Peyer's patch (tissue), 4 donors: ENCODE results near the gene MYLK4. TPM values are rescaled to one million over a fixed set of nuclear protein-coding genes. Genes with fewer than 3 reads are reported as not detected.
A peak's percentile ranks its signal among the peaks of the same experiment; 100 is the strongest.

ENCODE experiments used
- DNase-seq, 3 donors: peaks; one replicate each; pipeline ENCODE4 v3.0.0-alpha.2; 2017 to 2019
- H3K27ac ChIP-seq, 4 donors: fragments of 200-600 bp; sonication (generic); one replicate each; pipeline ENCODE4 v1.5.1; 2016 to 2019
- H3K27me3 ChIP-seq, 2 donors: fragments of 200-600 bp; sonication (generic); one replicate each; pipeline ENCODE4 v1.5.1; 2019
- H3K36me3 ChIP-seq, 3 donors: fragments of 200-600 bp; sonication (generic); one replicate each; pipeline ENCODE4 v1.5.1; 2016 to 2019
- H3K4me1 ChIP-seq, 4 donors: fragments of 200-600 bp; sonication (generic); one replicate each; pipeline ENCODE4 v1.5.1; 2016 to 2019
- H3K4me3 ChIP-seq, 4 donors: fragments of 200-600 bp; sonication (generic); 1 replicate in 3 of 4; 2 replicates in 1 of 4; pipeline ENCODE4 v1.5.1; 2016 to 2019; ENCODE audit warnings: mild to moderate bottlenecking in 1 of 4
- H3K9me3 ChIP-seq, 4 donors: fragments of 200-600 bp; sonication (generic); one replicate each; pipeline ENCODE4 v1.5.1; 2016 to 2019; ENCODE audit warnings: mild to moderate bottlenecking in 1 of 4
- POLR2A ChIP-seq, 2 donors: fragments of 450-650 bp; IDR thresholded peaks; one replicate each; pipeline ENCODE4 v1.5.1; 2017; ENCODE audit warnings: antibody characterized with exemption in 2 of 2, mild to moderate bottlenecking in 2 of 2, moderate library complexity in 2 of 2
- total RNA-seq, 4 donors: library from RNA; depleted of rRNA; stranded (reverse); fragments of >200 nt; gene quantifications; one replicate each; pipeline ENCODE4 v1.1.0, GENCODE V29; 2016
- TF ChIP-seq, protein P1 (sequence below), 6 experiments: fragments of 450-650 bp in 4 of 6; fragments of 200-600 bp in 2 of 6; sonication (generic) in 1 of 6; IDR thresholded peaks; one replicate each; pipeline ENCODE4 v1.5.1; 2017 to 2019; ENCODE audit warnings: antibody characterized with exemption in 6 of 6, mild to moderate bottlenecking in 3 of 6, moderate library complexity in 1 of 6

The MYLK4 gene
- total RNA-seq, 4 donors from 2014 or later = 0.35 to 2.4 (median 0.81) TPM

GRCh38 chr6:2636672-2637071, 114.0 kb downstream of the MYLK4 start:
- Histone ChIP-seq H3K27me3 (no peaks in the 10 kb centered on the region), H3K9me3 (no peaks in the 10 kb centered on the region), H3K27ac (no peak overlapping the region), H3K4me3 (no peak overlapping the region), H3K36me3 (no peaks in the 10 kb centered on the region), H3K4me1 (peaks cover 0 to 10% (median 4%) of the 10 kb centered on the region in 4 donors)
- no peak for TF ChIP-seq POLR2A (IDR thresholded peaks at IDR 0.05)
- TF ChIP-seq, protein P1, sequence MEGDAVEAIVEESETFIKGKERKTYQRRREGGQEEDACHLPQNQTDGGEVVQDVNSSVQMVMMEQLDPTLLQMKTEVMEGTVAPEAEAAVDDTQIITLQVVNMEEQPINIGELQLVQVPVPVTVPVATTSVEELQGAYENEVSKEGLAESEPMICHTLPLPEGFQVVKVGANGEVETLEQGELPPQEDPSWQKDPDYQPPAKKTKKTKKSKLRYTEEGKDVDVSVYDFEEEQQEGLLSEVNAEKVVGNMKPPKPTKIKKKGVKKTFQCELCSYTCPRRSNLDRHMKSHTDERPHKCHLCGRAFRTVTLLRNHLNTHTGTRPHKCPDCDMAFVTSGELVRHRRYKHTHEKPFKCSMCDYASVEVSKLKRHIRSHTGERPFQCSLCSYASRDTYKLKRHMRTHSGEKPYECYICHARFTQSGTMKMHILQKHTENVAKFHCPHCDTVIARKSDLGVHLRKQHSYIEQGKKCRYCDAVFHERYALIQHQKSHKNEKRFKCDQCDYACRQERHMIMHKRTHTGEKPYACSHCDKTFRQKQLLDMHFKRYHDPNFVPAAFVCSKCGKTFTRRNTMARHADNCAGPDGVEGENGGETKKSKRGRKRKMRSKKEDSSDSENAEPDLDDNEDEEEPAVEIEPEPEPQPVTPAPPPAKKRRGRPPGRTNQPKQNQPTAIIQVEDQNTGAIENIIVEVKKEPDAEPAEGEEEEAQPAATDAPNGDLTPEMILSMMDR (IDR thresholded peaks at IDR 0.05) = no peak
- DNase-seq = no peak

GRCh38 chr6:2635911-2636310, 114.8 kb downstream of the MYLK4 start:
- H3K27ac ChIP-seq = no peak overlapping the region
- H3K4me3 ChIP-seq = no peak overlapping the region
- no peaks in the 10 kb centered on the region for H3K9me3 ChIP-seq
- no peaks in the 10 kb centered on the region for H3K36me3 ChIP-seq
- H3K27me3 ChIP-seq = no peaks in the 10 kb centered on the region
- DNase-seq = no peak
- H3K4me1 ChIP-seq = peaks cover 0 to 10% (median 4%) of the 10 kb centered on the region in 4 donors
- TF ChIP-seq, protein P1 (IDR thresholded peaks at IDR 0.05) = no peak
- no peak for TF ChIP-seq POLR2A (IDR thresholded peaks at IDR 0.05)

DNA sequence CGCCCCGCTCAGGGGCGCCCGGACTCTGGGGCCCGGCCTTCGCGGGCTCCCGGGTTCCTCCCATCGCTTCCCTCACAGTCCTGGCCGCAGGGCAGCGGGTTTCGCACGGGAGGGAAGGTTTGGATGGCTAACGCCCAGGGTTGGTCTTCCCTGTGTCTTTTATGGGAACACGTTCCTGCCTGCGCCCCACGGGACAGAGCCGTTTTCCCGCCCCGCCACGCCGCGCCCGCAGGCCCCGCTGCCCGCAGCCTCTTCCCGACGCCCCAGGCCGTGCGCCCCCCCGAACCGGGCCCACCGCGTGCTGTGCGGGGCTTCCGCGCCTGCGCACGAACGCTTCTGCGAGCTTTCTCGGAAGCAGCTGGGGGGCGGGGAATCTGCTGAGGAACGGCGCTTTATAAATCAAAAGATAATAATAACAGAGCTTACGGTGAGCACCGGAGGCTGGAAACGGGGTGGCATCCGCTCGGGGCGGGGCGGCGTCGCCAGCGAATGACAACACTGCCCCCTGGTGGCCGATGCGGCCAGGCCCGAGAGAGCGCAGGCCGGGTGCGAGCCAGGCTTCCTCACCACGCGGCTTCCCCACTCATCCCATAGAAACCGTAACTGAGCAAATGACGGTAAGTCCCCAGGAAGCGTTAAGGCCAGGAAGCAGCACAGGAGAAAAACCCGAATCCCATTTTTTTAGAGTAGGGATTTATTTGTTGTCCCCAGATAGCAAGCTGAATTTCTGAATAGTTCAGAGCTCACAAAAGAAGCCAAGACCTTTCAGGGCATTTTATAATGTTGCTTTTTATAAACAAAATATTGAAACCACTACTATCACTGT, 116.4 kb downstream of the MYLK4 start:
- peak; percentile 62 to 88 (median 87) for DNase-seq
- Histone ChIP-seq H3K27me3 (no peaks in the 10 kb centered on the region), H3K4me1 (peaks cover 0 to 10% (median 4%) of the 10 kb centered on the region in 4 donors), H3K4me3 (peak overlapping the region; percentile 23 to 59 (median 52)), H3K27ac (no peak overlapping the region), H3K36me3 (no peaks in the 10 kb centered on the region), H3K9me3 (no peaks in the 10 kb centered on the region)
- TF ChIP-seq, protein P1 (IDR thresholded peaks at IDR 0.05) = peak; percentile 57 to 99 (median 92)
- TF ChIP-seq POLR2A (IDR thresholded peaks at IDR 0.05) = no peak

GRCh38 chr6:2633736-2634135, 117.0 kb downstream of the MYLK4 start:
- no peak overlapping the region for H3K27ac ChIP-seq
- no peaks in the 10 kb centered on the region for H3K9me3 ChIP-seq
- H3K4me3 ChIP-seq = peak overlapping the region in 3 of 4 donors; percentile 23 to 59 (median 57)
- no peak for DNase-seq
- H3K4me1 ChIP-seq = peaks cover 0 to 10% (median 4%) of the 10 kb centered on the region in 4 donors
- no peaks in the 10 kb centered on the region for H3K36me3 ChIP-seq
- no peak for TF ChIP-seq POLR2A (IDR thresholded peaks at IDR 0.05)
- TF ChIP-seq, protein P1 (IDR thresholded peaks at IDR 0.05) = no peak
- no peaks in the 10 kb centered on the region for H3K27me3 ChIP-seq

DNA sequence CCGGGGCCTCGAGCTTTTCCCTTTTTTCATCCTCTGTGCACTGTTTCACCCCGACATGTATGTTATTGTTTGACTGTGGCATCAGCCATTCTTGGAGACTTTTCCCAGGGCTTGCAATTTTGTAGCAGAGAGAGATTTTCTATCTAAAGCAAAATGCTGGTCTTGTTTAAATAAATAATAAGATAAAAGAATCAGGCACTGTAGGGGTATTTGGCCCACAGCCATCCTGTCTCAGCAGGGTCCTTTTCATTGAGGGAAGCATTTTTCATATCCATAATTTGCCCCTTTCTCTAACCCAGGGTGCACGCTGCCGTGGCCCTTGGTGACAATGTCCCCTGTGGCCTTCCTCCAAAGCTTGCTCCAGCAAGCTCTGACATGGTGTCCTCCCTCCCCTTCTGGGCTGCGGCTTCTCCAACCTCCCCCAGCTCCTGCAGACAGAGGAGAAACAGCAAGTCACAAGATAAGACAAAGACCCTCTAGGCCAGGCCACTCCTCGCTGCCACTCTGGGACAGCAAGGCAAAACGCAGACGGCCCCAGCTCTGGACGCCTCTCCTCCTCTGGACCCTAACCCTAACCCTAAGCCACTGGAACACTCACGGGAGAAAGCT, 117.6 kb downstream of the MYLK4 start:
- peaks cover 0 to 10% (median 4%) of the 10 kb centered on the region in 4 donors for H3K4me1 ChIP-seq
- H3K4me3 ChIP-seq = no peak overlapping the region
- DNase-seq = no peak
- no peaks in the 10 kb centered on the region for H3K36me3 ChIP-seq
- H3K27me3 ChIP-seq = no peaks in the 10 kb centered on the region
- H3K9me3 ChIP-seq = no peaks in the 10 kb centered on the region
- TF ChIP-seq, protein P1 (IDR thresholded peaks at IDR 0.05) = no peak
- no peak for TF ChIP-seq POLR2A (IDR thresholded peaks at IDR 0.05)
- no peak overlapping the region for H3K27ac ChIP-seq
